HG02970 (cell line): ENCODE measurements around the gene USP54.
A peak's percentile ranks its signal among the peaks of the same experiment; 100 is the strongest.
"Not testable (repeated sequence)": the region's sequence is repeated elsewhere in the genome, so short reads cannot be mapped to it uniquely, and the experiment has no call there.

Experiments used
- ATAC-seq: cut with Tn5 transposase; IDR thresholded peaks from one replicate; pipeline ENCODE4 v1.9.1; 2021; ENCODE audit warnings: mild to moderate bottlenecking, moderate library complexity, moderate number of reproducible peaks; ENCODE audit not compliant: unreplicated experiment, low FRiP score

USP54 gene, protein sequence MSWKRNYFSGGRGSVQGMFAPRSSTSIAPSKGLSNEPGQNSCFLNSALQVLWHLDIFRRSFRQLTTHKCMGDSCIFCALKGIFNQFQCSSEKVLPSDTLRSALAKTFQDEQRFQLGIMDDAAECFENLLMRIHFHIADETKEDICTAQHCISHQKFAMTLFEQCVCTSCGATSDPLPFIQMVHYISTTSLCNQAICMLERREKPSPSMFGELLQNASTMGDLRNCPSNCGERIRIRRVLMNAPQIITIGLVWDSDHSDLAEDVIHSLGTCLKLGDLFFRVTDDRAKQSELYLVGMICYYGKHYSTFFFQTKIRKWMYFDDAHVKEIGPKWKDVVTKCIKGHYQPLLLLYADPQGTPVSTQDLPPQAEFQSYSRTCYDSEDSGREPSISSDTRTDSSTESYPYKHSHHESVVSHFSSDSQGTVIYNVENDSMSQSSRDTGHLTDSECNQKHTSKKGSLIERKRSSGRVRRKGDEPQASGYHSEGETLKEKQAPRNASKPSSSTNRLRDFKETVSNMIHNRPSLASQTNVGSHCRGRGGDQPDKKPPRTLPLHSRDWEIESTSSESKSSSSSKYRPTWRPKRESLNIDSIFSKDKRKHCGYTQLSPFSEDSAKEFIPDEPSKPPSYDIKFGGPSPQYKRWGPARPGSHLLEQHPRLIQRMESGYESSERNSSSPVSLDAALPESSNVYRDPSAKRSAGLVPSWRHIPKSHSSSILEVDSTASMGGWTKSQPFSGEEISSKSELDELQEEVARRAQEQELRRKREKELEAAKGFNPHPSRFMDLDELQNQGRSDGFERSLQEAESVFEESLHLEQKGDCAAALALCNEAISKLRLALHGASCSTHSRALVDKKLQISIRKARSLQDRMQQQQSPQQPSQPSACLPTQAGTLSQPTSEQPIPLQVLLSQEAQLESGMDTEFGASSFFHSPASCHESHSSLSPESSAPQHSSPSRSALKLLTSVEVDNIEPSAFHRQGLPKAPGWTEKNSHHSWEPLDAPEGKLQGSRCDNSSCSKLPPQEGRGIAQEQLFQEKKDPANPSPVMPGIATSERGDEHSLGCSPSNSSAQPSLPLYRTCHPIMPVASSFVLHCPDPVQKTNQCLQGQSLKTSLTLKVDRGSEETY (N-terminal part only)

GRCh38 chr10:73590881-73591799 is at the start of gene USP54:
USP54 (minus strand) TSS chr10:73591342; CDS start chr10:73575658, 15,684 bp downstream.
- no peak for ATAC-seq

DNA sequence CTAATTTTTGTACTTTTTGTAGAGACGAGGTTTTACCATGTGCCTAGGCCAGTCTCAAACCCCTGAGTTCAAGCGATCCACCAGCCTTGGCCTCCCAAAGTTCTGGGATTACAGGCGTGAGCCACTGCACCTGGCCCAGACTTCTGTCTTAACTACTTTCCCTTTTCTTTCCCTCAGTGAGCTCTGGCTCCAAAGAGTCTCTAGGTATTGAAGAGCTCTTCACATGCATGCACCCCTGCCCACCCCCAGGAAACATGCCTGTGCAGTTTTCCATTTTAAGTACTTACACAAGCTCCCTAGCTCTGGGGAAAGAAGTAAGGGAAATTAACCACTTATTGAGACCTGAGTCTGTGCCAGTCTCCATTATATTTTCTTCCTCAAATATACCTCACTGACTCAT is 48.1 kb upstream of the USP54 start:
- ATAC-seq, result no peak

- no peak for ATAC-seq
Observed at GRCh38 chr10:73635781-73636180, 44.6 kb upstream of the USP54 start.

DNA sequence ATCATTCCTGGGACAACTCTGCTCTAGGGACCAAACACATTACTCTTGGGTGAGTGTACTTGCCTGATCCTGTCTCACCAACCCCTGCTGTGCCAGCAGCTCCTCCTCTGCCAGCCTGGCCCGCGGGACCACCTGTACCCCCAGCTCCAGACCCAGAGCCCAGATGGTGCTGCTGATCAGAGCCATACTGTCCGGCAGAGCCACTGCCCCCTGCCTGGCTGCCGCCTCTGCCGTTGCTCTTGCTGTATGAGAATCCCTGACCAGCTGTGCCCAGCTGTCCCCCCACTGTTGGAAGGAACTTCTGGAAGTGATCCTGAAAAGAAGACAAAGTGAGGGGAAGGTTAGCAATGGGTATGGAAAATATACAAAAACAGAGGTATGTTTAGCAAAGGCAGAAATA is 43.3 kb upstream of the USP54 start:
- ATAC-seq, result no peak

DNA sequence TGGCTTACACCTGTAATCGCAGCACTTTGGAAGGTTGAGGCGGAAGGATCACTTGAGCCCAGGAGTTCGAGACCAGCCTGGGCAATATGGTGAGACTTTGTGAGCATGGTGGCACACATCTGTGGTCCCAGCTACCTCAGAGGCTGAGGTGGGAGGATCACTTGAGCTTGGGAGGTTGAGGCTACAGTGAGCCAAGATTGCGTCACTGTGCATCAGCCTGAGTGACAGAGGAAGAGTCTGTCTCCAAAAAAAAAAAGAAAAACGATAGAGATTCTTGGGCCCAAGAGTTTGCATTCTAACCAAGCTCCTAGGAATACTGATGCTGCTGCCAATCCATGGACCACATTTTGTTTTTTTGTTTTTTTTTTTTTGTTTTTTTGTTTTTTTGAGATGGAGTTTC is 38.0 kb upstream of the USP54 start:
- no peak for ATAC-seq

DNA sequence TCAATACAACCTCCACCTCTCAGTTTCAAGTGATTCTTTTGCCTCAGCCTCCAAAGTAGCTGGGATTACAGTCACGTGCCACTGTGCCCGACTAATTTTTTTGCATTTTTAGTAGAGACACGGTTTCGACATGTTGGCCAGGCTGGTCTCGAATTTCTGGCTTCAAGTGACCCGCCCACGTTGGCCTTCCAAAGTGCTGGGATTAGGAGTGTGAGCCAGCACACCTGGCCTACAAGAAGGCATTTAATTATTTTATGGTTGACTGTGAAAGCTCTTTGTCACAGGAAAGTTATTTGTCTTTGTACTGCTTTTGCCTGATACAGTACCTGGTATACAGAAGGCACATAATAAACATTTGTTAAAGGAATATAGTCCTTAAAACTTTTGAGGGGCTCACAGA is 37.3 kb upstream of the USP54 start:
- ATAC-seq, result no peak

DNA sequence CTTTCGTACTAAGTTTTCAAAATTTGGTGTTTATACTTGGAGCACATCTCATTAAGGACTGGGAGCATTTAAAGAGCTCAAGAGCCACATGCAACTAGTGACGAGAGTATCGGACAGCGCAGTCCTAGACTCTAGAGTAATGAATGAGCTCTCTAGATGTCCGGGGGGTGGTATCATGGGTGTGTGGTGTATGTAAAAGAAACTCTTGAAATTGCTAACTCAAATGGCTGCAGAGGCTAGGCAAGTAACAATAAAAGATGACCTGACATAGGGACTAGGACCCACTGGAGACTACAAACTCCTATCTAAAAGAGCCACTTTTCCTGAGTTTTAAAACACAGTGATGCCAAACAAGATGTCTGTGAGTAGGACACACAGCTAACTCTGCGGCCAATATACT is 36.2 kb upstream of the USP54 start:
- ATAC-seq, result no peak

GRCh38 chr10:73625884-73626752 is 35.0 kb upstream of the USP54 start:
- peak; percentile 87 for ATAC-seq

GRCh38 chr10:73625004-73625883 is 34.1 kb upstream of the USP54 start:
- peak; percentile 27 for ATAC-seq

GRCh38 chr10:73623056-73623455 is 31.9 kb upstream of the USP54 start:
- ATAC-seq, result no peak

DNA sequence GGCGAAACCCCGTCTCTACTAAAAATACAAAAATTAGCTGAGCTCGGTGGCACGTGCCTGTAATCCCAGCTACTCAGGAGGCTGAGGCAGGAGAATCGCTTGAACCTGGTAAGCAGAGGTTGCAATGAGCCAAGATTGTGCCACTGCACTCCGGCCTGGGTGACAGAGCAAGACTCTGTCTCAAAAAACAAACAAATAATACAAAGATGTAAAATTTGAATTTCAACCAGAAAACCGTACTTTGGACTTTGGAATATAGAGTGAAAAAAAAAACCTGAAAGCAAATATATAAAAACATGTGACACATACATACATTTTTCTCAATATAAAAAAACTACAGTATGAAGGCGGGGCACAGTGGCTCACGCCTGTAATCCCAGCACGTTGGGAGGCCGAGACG is 29.8 kb upstream of the USP54 start:
- not testable (repeated sequence) for ATAC-seq

- not testable (repeated sequence) for ATAC-seq
Observed at GRCh38 chr10:73617143-73617542, 26.0 kb upstream of the USP54 start.

DNA sequence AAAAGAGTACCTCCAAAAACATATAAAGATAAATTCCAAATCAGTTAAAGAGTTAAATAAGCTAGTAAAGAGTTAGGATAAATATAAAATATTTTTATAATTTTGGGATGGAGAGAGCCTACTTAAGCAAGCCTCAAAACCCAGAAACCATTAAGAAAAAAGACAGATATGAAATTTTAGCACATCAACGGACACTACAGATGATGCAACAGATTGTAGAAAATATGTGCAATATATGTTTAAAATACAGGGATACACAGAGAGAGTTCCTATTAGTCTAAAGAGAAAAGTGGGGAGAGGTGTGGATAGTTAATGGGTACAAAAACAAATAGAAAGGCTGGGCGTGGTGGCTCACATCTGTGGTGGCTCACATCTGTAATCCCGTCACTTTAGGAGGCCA is 23.6 kb upstream of the USP54 start:
- ATAC-seq, result no peak

DNA sequence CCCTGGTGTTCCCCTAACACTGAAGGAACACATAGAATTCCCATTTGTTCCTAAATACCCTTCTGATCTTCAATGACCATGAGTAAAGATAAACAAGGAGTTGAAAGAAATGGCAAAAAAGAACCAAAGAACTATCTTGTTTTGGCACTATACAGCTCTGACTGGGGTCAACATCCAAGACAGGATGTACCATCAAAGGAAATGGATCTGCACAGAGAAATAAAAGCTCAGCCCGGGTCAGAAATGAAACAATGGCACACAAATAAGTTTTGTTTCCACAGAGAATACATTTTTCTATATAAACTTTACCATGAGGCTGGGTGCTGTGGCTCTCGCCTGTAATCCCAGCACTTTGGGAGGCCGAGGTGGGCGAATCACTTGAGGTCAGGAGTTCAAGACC is 18.0 kb upstream of the USP54 start:
- ATAC-seq, result no peak

- no peak for ATAC-seq
Observed at GRCh38 chr10:73601486-73601921, 10.4 kb upstream of the USP54 start.

GRCh38 chr10:73597346-73597745 is 6.2 kb upstream of the USP54 start:
- no peak for ATAC-seq

GRCh38 chr10:73593812-73594211 is 2.7 kb upstream of the USP54 start:
- no peak for ATAC-seq

GRCh38 chr10:73593110-73593509 is 2.0 kb upstream of the USP54 start:
- ATAC-seq, result no peak
